ENCODE data around the gene MEIKIN.

MEIKIN gene, protein sequence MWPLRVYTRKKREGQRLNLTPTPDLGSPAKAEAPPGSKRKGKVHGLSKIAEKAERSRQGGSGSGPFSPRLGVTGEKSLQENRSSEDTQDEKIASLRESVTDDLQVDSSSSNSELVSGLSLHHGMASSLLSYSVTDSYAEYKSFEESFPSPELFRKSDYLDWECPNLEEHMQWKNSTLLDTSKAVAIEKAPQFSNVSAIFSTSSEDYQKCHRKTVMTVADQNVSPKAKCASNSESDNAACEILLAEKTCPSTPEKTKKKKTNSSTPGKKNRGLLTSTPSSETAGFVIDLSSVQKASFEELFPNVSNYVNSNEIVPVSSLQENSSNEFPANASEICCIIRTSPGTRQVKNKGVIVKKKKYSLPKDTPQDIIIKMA

GRCh38 chr5:131945551-131946168 lies at the start of gene MEIKIN:
MEIKIN (minus strand) TSS chr5:131945663; CDS start chr5:131945505, 158 bp downstream.
- peaks cover 9 to 14% of the 10 kb centered on the region in 2 donors for H3K27me3 Mint-ChIP-seq
- no peak for ATAC-seq (replicated peaks)

GRCh38 chr5:131994533-131995226 lies 49.2 kb upstream of the MEIKIN start:
- no peak overlapping the region for H3K4me3 Mint-ChIP-seq
- peaks cover 0 to 5% of the 10 kb centered on the region in 2 donors for H3K27me3 Mint-ChIP-seq
- peak overlapping the region; percentile 47 for H3K27ac Mint-ChIP-seq
- ATAC-seq (replicated peaks) (peak; percentile 63 to 68), DNase-seq (no peak)
- no peaks in the 10 kb centered on the region for H3K9me3 Mint-ChIP-seq
- H3K4me1 Mint-ChIP-seq, result peaks cover 7 to 12% of the 10 kb centered on the region in 2 donors
- no peaks in the 10 kb centered on the region for H3K36me3 Mint-ChIP-seq

More at GRCh38 chr5:131945551-131946168, at the start of gene MEIKIN:
- H3K36me3 Mint-ChIP-seq, result no peaks in the 10 kb centered on the region
- H3K4me3 Mint-ChIP-seq, result no peak within 1 kb of the TSS
- H3K4me1 Mint-ChIP-seq, result peaks cover 1 to 12% of the 10 kb centered on the region in 2 donors
- peaks cover 0 to 2% of the 10 kb centered on the region in 2 donors for H3K9me3 Mint-ChIP-seq
- H3K27ac Mint-ChIP-seq, result no peak within 1 kb of the TSS
- DNase-seq, result no peak

GRCh38 chr5:131994090-131994489 lies 48.6 kb upstream of the MEIKIN start:
- ATAC-seq (replicated peaks) (no peak), DNase-seq (no peak)
- H3K4me1 Mint-ChIP-seq, result peaks cover 7 to 12% of the 10 kb centered on the region in 2 donors
- no peaks in the 10 kb centered on the region for H3K9me3 Mint-ChIP-seq
- no peak overlapping the region for H3K27ac Mint-ChIP-seq
- peaks cover 0 to 5% of the 10 kb centered on the region in 2 donors for H3K27me3 Mint-ChIP-seq
- H3K36me3 Mint-ChIP-seq, result no peaks in the 10 kb centered on the region
- no peak overlapping the region for H3K4me3 Mint-ChIP-seq

- Mint-ChIP-seq H3K27ac (no peak overlapping the region), H3K9me3 (no peaks in the 10 kb centered on the region), H3K27me3 (peaks cover 0 to 3% of the 10 kb centered on the region in 2 donors), H3K4me1 (peaks cover 7 to 12% of the 10 kb centered on the region in 2 donors), H3K36me3 (no peaks in the 10 kb centered on the region), H3K4me3 (no peak overlapping the region)
- DNase-seq (no peak), ATAC-seq (replicated peaks) (no peak)
These were observed 48.2 kb upstream of the MEIKIN start for GRCh38 chr5:131993676-131994075.

- H3K27ac Mint-ChIP-seq, result no peak overlapping the region
These were observed 46.9 kb upstream of the MEIKIN start for GRCh38 chr5:131992370-131992769.

DNA sequence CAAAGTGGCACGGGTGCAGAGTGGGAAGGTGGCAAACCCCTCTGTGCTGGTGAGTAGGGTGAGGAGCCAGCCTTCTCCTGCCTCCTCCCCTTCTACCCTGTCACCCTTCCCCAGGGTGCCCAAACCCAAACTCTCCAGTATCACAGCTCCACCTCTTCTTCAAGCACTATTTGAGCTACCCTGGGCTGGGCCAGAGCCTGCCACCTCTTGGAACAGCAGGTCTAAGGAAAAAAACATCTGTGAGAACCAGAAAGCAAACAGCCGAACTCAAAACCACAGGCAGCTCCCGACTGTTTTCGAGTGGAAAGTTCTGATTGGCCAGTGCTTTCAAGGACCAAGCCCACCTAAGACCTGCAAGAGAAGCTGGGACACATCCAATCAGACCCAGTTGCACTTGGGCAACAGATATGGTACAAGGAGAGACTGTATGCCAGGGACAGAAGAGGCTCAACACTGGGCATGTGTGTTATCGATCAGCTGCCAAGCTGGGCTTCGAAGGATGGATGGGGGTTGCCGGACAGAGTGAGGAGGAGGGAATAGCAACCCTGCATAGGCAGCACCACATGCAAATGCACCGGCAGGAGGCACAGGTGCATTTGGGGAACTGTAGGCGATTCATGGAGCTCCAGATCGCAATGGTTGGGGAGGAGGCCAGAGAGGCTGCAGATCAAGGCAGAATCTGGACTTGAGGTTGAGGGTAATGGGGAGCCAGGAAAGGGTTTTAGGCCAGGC lies 46.3 kb upstream of the MEIKIN start:
- DNase-seq, result no peak
- Mint-ChIP-seq H3K4me3 (no peak overlapping the region), H3K9me3 (no peaks in the 10 kb centered on the region), H3K36me3 (no peaks in the 10 kb centered on the region), H3K27me3 (no peaks in the 10 kb centered on the region), H3K4me1 (peaks cover 5 to 7% of the 10 kb centered on the region in 2 donors), H3K27ac (no peak overlapping the region)
- ATAC-seq (replicated peaks), result no peak

More at GRCh38 chr5:131992370-131992769, 46.9 kb upstream of the MEIKIN start:
- Mint-ChIP-seq H3K36me3 (no peaks in the 10 kb centered on the region), H3K9me3 (no peaks in the 10 kb centered on the region), H3K27me3 (no peaks in the 10 kb centered on the region), H3K4me1 (peaks cover 5 to 7% of the 10 kb centered on the region in 2 donors), H3K4me3 (no peak overlapping the region)
- no peak for DNase-seq
- ATAC-seq (replicated peaks), result no peak

GRCh38 chr5:131990716-131991115 lies 45.3 kb upstream of the MEIKIN start:
- no peak overlapping the region for H3K27ac Mint-ChIP-seq
- DNase-seq (no peak), ATAC-seq (replicated peaks) (no peak)
- H3K4me3 Mint-ChIP-seq, result no peak overlapping the region
- H3K27me3 Mint-ChIP-seq, result no peaks in the 10 kb centered on the region
- no peaks in the 10 kb centered on the region for H3K36me3 Mint-ChIP-seq
- H3K4me1 Mint-ChIP-seq, result peaks cover 3 to 7% of the 10 kb centered on the region in 2 donors
- H3K9me3 Mint-ChIP-seq, result no peaks in the 10 kb centered on the region

DNA sequence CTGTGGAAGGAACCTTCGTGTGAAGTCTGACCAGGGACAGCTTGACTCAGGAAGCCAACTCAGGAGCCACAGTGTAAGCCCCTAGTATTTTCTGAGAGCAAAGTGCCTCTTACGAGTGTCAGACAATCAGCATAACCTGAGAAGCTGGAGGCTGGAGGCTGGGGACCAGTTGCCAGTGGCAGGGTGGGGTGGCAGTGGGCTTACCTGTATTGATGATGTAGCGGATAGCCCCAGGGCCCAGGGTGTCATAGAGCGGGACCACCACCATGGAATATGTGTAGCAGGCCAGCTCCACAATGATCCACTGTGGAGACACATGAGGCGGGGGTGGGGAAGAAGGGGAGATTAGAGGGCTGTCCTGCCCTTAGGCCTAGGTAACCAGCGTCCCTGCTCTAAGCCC lies 43.1 kb upstream of the MEIKIN start:
- ATAC-seq (replicated peaks), result no peak
- DNase-seq, result no peak
- H3K4me1 Mint-ChIP-seq, result no peaks in the 10 kb centered on the region
- no peaks in the 10 kb centered on the region for H3K36me3 Mint-ChIP-seq
- no peaks in the 10 kb centered on the region for H3K9me3 Mint-ChIP-seq
- no peak overlapping the region for H3K27ac Mint-ChIP-seq
- no peak overlapping the region for H3K4me3 Mint-ChIP-seq
- H3K27me3 Mint-ChIP-seq, result no peaks in the 10 kb centered on the region

DNA sequence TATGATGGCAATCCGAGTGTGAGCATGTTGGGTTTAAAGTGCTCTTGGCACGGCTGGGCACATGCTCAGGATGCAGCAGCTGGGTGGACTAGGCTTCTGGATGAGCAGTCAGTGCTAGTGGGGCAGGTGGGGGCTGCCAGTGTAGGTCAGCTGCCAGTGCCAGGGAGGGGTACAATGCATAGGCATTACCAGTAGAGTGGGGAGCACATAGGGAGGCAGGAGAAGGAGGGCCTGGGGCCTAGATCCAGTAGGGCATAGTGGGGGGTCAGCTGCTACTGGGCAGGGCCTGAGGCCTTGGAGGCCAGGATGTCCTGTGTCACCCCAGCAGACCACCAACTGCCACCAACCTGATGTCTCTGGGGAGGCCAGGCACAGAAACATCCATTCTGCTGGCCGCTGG lies 41.8 kb upstream of the MEIKIN start:
- no peak overlapping the region for H3K27ac Mint-ChIP-seq
- H3K4me1 Mint-ChIP-seq, result no peaks in the 10 kb centered on the region
- peaks cover 0 to 4% of the 10 kb centered on the region in 2 donors for H3K27me3 Mint-ChIP-seq
- no peaks in the 10 kb centered on the region for H3K9me3 Mint-ChIP-seq
- DNase-seq, result no peak
- H3K36me3 Mint-ChIP-seq, result no peaks in the 10 kb centered on the region
- H3K4me3 Mint-ChIP-seq, result no peak overlapping the region
- no peak for ATAC-seq (replicated peaks)

- ATAC-seq (replicated peaks), result no peak
- H3K27ac Mint-ChIP-seq, result no peak overlapping the region
These were observed 40.9 kb upstream of the MEIKIN start for GRCh38 chr5:131986161-131986912.

DNA sequence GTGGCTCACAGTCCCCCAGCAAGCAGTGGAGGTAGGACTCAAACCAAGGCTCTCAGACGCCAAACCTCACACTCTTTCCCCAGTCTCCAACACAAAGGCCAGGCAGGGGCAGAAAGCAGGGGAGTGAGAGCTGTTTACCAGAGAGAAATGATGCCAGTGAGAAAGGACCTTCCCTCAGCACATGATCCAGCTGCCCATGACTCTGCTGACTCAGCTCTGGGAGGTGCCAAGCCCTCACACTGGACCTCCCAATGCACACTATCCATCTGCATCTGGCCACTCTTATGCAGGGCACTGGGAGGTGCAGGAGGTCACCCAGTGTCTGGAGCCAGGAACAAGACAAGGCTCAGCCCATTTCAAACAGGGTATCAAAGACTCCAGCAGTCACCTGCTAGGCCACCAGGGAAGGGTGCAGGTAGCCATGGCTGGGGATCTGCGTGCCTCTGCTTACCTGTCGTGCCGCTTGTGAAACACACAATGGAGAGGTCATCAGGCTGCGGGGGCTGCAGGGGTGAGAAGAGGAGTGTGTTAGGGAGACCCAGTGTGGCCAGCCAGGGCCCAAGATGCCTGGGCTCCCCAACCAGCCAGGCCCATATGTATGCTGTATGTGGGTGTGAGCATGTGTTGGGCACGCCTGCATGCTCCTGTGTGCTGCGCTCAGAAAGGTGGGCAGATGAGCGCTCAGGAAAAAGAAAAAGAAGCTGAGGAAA lies 39.6 kb upstream of the MEIKIN start:
- Mint-ChIP-seq H3K27ac (no peak overlapping the region), H3K36me3 (no peaks in the 10 kb centered on the region), H3K4me3 (no peak overlapping the region), H3K9me3 (no peaks in the 10 kb centered on the region), H3K4me1 (no peaks in the 10 kb centered on the region), H3K27me3 (peaks cover 4 to 7% of the 10 kb centered on the region in 2 donors)
- ATAC-seq (replicated peaks) (no peak), DNase-seq (no peak)

More at GRCh38 chr5:131986161-131986912, 40.9 kb upstream of the MEIKIN start:
- peaks cover 0 to 4% of the 10 kb centered on the region in 2 donors for H3K27me3 Mint-ChIP-seq
- no peaks in the 10 kb centered on the region for H3K9me3 Mint-ChIP-seq
- H3K36me3 Mint-ChIP-seq, result no peaks in the 10 kb centered on the region
- H3K4me1 Mint-ChIP-seq, result no peaks in the 10 kb centered on the region
- DNase-seq, result no peak
- no peak overlapping the region for H3K4me3 Mint-ChIP-seq

DNA sequence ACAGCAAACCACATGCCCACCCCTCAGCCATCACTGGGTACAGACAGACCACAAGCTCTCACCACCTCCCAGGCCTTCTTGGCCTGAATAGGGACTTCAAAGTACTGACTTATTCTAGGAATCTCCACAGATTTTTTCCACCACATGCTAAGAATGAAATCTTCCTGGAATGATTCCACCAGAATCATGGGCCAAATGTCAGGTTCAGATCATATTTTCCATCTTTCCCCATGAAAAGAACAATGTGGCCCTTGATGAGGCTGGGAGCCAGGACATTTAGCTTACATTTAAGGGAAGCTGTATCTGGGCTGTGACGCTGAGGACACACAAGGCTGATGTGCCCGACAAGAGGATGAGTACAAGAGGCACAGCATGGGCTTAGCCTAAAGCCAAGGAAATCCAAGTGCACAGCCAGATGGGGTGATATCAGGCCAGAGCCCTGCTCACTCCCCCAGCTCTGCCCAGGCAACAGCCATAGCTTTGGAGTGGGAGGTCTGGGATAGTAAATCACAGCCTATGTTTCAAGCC lies 37.8 kb upstream of the MEIKIN start:
- Mint-ChIP-seq H3K27me3 (peaks cover 4 to 7% of the 10 kb centered on the region in 2 donors), H3K4me3 (no peak overlapping the region), H3K36me3 (no peaks in the 10 kb centered on the region), H3K27ac (no peak overlapping the region), H3K9me3 (no peaks in the 10 kb centered on the region), H3K4me1 (no peaks in the 10 kb centered on the region)
- no peak for DNase-seq
- ATAC-seq (replicated peaks), result no peak

GRCh38 chr5:131981516-131981915 lies 36.1 kb upstream of the MEIKIN start:
- Mint-ChIP-seq H3K4me1 (no peaks in the 10 kb centered on the region), H3K9me3 (no peaks in the 10 kb centered on the region), H3K27me3 (peaks cover 4 to 7% of the 10 kb centered on the region in 2 donors), H3K27ac (no peak overlapping the region), H3K36me3 (no peaks in the 10 kb centered on the region), H3K4me3 (no peak overlapping the region)
- DNase-seq (no peak), ATAC-seq (replicated peaks) (no peak)
